MCF 10A (cell line): ENCODE data around the gene NUP210L. TPM values are rescaled to one million over a fixed set of nuclear protein-coding genes. Genes with fewer than 3 reads are reported as not detected.

Source experiments
- BruUV-seq: library from RNA; stranded (reverse); fragments of 400-500 nt; replicated peaks from 2 replicates; lab custom pipeline; 2021; lab: Mats Ljungman, UMichigan
- CTCF ChIA-PET: fragments of 300-600 bp; sonication (Branson Sonifier 250); formaldehyde crosslinking; extraction: SDS; loops from one replicate; lab custom pipeline; 2021; ENCODE audit warnings: antibody characterized with exemption, inconsistent platforms; lab: Yijun Ruan, JAX
- POLR2A ChIA-PET: fragments of 300-600, 350-650 bp; sonication (Branson Sonifier 250); formaldehyde crosslinking; extraction: SDS; loops from one replicate; lab custom pipeline; 2020; ENCODE audit warnings: antibody characterized with exemption, inconsistent platforms; lab: Yijun Ruan, JAX
- DNase-seq: peaks from one replicate; pipeline ENCODE4 v3.0.0-alpha.2; 2018; ENCODE audit not compliant: unreplicated experiment
- H3K27ac Mint-ChIP-seq: one replicate; pipeline ENCODE4 v1.8.0; 2022; ENCODE audit warnings: mild to moderate bottlenecking, low read depth, mixed read lengths; ENCODE audit not compliant: unreplicated experiment
- H3K27me3 Mint-ChIP-seq: one replicate; pipeline ENCODE4 v1.8.0; 2022; ENCODE audit warnings: mixed read lengths; ENCODE audit not compliant: insufficient read depth, unreplicated experiment
- H3K36me3 Mint-ChIP-seq: one replicate; pipeline ENCODE4 v1.8.0; 2022; ENCODE audit warnings: mild to moderate bottlenecking, moderate library complexity, mixed read lengths; ENCODE audit not compliant: insufficient read depth, unreplicated experiment
- H3K4me1 Mint-ChIP-seq: one replicate; pipeline ENCODE4 v1.8.0; 2022; ENCODE audit warnings: mixed read lengths; ENCODE audit not compliant: insufficient read depth, unreplicated experiment
- H3K4me3 Mint-ChIP-seq: one replicate; pipeline ENCODE4 v1.8.0; 2022; ENCODE audit warnings: mild to moderate bottlenecking, moderate library complexity, mixed read lengths; ENCODE audit not compliant: unreplicated experiment
- H3K9me3 Mint-ChIP-seq: one replicate; pipeline ENCODE4 v1.8.0; 2022; ENCODE audit warnings: mixed read lengths; ENCODE audit not compliant: unreplicated experiment
- intact Hi-C: fragments of 100-400 bp; cut with micrococcal nuclease; formaldehyde crosslinking; loops from 2 replicates; pipeline ENCODE4 v1.14.1; 2022
- total RNA-seq: library from RNA; stranded (reverse); gene quantifications from 2 replicates; pipeline ENCODE4 v1.2.3, GENCODE V29; 2022
- TF ChIP-seq, protein P1 (sequence below): fragments of 200-600 bp; IDR thresholded peaks from one replicate; pipeline ENCODE4 v1.8.0; 2022; ENCODE audit warnings: antibody characterized with exemption, mild to moderate bottlenecking; ENCODE audit not compliant: unreplicated experiment

Gene NUP210L
- total RNA-seq, 1 experiment from 2014 or later, result 0.05 TPM

DNA sequence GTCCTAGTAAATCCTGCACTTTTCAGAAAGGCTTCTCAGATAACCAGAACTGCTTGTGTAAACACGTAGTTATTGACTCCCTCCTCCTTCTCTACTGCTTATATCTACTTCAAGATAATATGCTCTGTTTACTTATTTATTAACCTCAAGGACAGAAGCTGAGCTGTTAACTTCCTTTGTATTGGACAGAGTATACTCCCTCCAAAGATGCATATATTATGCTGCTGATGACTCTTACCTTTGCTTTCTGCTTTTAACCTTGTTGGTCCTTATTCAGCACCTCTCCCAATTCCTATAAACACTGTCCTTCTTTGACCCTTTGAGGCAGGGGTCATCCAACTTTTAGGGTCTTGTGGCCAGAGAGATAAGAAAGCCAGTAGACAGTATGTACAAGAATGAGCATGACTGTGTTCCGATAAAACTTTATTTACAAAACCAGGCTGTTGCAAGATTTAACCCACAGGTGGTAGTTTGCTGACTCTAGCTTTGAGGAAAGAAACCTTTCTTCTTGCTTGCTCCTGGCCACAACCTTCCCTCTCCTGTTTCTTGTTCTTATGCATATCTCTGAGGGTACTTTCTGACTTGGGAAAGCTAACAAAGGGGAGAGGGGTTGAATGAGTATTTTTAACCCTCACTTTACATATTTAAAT is 32.1 kb upstream of the NUP210L start:
- ChIA-PET CTCF (interaction anchor here (0.5 to 1.3 kb wide), 5 partner anchors 10 to 936 kb away, joined by 3 to 8 read pairs (median 5); no protein-coding TSS in a partner anchor), POLR2A (interaction anchor here (0.6 to 1.0 kb wide), 4 partner anchors 9 to 85 kb away, joined by 3 read pairs; partner anchors contain the start of gene UBAP2L)
- Mint-ChIP-seq H3K27me3 (peaks cover 9% of the 10 kb centered on the region), H3K4me3 (no peak overlapping the region), H3K4me1 (no peaks in the 10 kb centered on the region), H3K36me3 (peaks cover 9% of the 10 kb centered on the region), H3K9me3 (no peaks in the 10 kb centered on the region), H3K27ac (no peak overlapping the region)
- DNase-seq, result no peak
- no TSS peak for BruUV-seq
- intact Hi-C loops, result loop anchor here (1.0 to 10.0 kb wide), 6 partner anchors 33 to 392 kb away; partner anchors contain the start of genes HAX1, IL6R and UBAP2L
- TF ChIP-seq, protein P1, sequence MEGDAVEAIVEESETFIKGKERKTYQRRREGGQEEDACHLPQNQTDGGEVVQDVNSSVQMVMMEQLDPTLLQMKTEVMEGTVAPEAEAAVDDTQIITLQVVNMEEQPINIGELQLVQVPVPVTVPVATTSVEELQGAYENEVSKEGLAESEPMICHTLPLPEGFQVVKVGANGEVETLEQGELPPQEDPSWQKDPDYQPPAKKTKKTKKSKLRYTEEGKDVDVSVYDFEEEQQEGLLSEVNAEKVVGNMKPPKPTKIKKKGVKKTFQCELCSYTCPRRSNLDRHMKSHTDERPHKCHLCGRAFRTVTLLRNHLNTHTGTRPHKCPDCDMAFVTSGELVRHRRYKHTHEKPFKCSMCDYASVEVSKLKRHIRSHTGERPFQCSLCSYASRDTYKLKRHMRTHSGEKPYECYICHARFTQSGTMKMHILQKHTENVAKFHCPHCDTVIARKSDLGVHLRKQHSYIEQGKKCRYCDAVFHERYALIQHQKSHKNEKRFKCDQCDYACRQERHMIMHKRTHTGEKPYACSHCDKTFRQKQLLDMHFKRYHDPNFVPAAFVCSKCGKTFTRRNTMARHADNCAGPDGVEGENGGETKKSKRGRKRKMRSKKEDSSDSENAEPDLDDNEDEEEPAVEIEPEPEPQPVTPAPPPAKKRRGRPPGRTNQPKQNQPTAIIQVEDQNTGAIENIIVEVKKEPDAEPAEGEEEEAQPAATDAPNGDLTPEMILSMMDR, result no peak

GRCh38 chr1:154186177-154186576 is 31.3 kb upstream of the NUP210L start:
- Mint-ChIP-seq H3K9me3 (no peaks in the 10 kb centered on the region), H3K4me1 (peaks cover 3% of the 10 kb centered on the region), H3K36me3 (peaks cover 17% of the 10 kb centered on the region), H3K4me3 (no peak overlapping the region), H3K27me3 (peaks cover 1% of the 10 kb centered on the region), H3K27ac (no peak overlapping the region)
- intact Hi-C loops, result loop anchor here (1.0 to 10.0 kb wide), 6 partner anchors 34 to 391 kb away; partner anchors contain the start of genes HAX1, IL6R and UBAP2L
- ChIA-PET CTCF (interaction anchor here (0.6 to 2.0 kb wide), 6 partner anchors 12 to 199 kb away, joined by 3 to 9 read pairs (median 6); no protein-coding TSS in a partner anchor), POLR2A (interaction anchor here (0.6 to 1.0 kb wide), 2 partner anchors 59 to 85 kb away, joined by 3 read pairs; no protein-coding TSS in a partner anchor)
- DNase-seq, result peak; percentile 84
- TF ChIP-seq, protein P1, result peak; percentile 88
- no TSS peak for BruUV-seq

DNA sequence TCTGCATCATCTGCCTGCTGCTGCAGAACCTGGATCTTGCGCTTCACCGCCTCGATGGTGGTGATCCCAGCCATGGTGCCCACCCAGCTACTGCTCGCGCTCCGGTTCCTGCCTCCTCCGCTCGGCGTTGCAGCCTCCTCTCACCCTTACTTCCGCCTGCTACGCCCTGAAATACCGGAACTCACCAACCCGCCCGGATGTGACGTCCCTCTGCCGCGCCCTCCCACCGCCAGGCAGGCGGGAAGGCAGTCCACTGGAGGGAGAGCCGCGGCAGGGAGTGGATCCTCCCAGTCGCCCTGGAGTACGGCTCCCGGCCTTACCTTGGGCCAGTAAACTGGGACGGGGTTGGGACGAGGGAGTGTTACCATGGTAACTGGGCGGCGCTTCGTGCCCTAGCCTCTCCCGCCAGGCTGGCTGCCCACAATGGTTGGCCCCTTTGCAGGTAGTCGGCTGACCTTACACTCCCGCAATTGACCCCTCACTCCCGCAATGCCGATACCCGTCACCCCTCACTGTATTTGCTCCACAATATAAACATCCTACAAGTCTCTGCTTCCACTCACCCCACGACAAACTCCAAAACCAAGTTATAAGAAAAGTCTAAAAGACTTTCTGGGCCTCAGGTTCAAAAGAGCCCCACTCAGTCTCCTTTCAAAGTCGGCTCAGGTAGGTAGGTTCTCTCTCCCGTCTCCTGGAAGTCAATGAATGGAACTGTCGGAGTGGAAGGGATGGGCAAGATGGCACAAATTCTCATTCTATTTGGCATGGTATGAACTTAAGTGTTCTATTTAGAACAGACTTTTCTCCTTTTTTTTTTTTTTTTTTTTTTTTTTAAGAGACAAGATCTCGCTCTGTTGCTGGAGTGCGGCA is 28.4 kb upstream of the NUP210L start:
- TSS peak; percentile 88 for BruUV-seq
- peaks cover 27% of the 10 kb centered on the region for H3K4me1 Mint-ChIP-seq
- intact Hi-C loops, result loop anchor here (10.0 kb wide), 2 partner anchors 362 to 388 kb away; no protein-coding TSS in a partner anchor
- TF ChIP-seq, protein P1, result no peak
- DNase-seq, result peak; percentile 99
- H3K4me3 Mint-ChIP-seq, result peak overlapping the region; percentile 92
- CTCF ChIA-PET, result interaction anchor here (0.6 to 1.2 kb wide), 7 partner anchors 10 to 1286 kb away, joined by 3 to 7 read pairs (median 5); no protein-coding TSS in a partner anchor
- peaks cover 29% of the 10 kb centered on the region for H3K36me3 Mint-ChIP-seq
- H3K27me3 Mint-ChIP-seq, result no peaks in the 10 kb centered on the region
- POLR2A ChIA-PET, result interaction anchor here (0.6 to 8.6 kb wide), 23 partner anchors 7 to 571 kb away, joined by 3 to 140 read pairs (median 4); partner anchors contain the start of genes CREB3L4, CRTC2, HAX1 and JTB
- H3K27ac Mint-ChIP-seq, result peak overlapping the region; percentile 96
- H3K9me3 Mint-ChIP-seq, result no peaks in the 10 kb centered on the region
